K562 (cell line): Measurements from ENCODE around the gene TNRC6B. TPM values are rescaled to one million over a fixed set of nuclear protein-coding genes. Genes with fewer than 3 reads are reported as not detected.

Source experiments
- ATAC-seq: fragments of 200-7000 bp; cut with Tn5 transposase; 3 replicates; pipeline ENCODE4 v1.9.1; 2020; ENCODE audit warnings: moderate library complexity
- BruUV-seq: library from RNA; stranded (reverse); fragments of 400-500 nt; replicated peaks from 2 replicates; lab custom pipeline; 2021; lab: Mats Ljungman, UMichigan
- CTCF ChIA-PET: fragments of 300-600 bp; formaldehyde crosslinking; extraction: SDS; loops from one replicate; lab custom pipeline; 2021; ENCODE audit warnings: low intra/inter-chr PET ratio; lab: Yijun Ruan, JAX
- POLR2A ChIA-PET: fragments of 300-600, 350-650 bp; sonication (Branson Sonifier 250); formaldehyde crosslinking; extraction: SDS; loops from one replicate; lab custom pipeline; 2021; ENCODE audit warnings: antibody characterized with exemption, inconsistent platforms; lab: Yijun Ruan, JAX
- DNase-seq, 4 experiments: peaks; one replicate each; pipeline versions ENCODE4 v3.0.0 to v3.0.0-alpha.2; 2011 to 2018; ENCODE audit warnings: low spot score in 3 of 4, mixed read lengths in 3 of 4; ENCODE audit errors: extremely low read depth in 1 of 4
- FAIRE-seq: peaks from 2 replicates; lab custom pipeline; 2011; peaks lifted over from hg19 to GRCh38; lab: Jason Lieb, UNC
- H2AFZ ChIP-seq: 2 replicates; pipeline ENCODE4 v1.6.0; 2011; ENCODE audit warnings: low read depth, low read length, control low read depth, inconsistent platforms
- H3K27ac ChIP-seq: fragments of 200-600 bp; 3 replicates; pipeline ENCODE4 v1.8.0; 2011; ENCODE audit warnings: low read depth, mild to moderate bottlenecking, control low read depth, inconsistent platforms, low read length, moderate library complexity, mixed read lengths; ENCODE audit errors: extremely low read depth
- H3K27me3 ChIP-seq, 2 experiments: fragments of 300-600 bp in 1 of 2; 2 replicates in 1 of 2; 3 replicates in 1 of 2; pipeline versions ENCODE4 v1.6.0 to v1.8.0; 2011; ENCODE audit warnings: inconsistent platforms in 2 of 2, low read length in 2 of 2, mild to moderate bottlenecking in 1 of 2, mixed read lengths in 1 of 2, moderate library complexity in 1 of 2; ENCODE audit not compliant: control insufficient read depth in 2 of 2, insufficient read depth in 2 of 2
- H3K36me3 ChIP-seq: fragments of 300-600 bp; 3 replicates; pipeline ENCODE4 v1.8.0; 2011; ENCODE audit warnings: mild to moderate bottlenecking, low read length, inconsistent platforms; ENCODE audit not compliant: control insufficient read depth, insufficient read depth
- H3K4me1 ChIP-seq, 2 experiments: fragments of 200-600 bp in 1 of 2; replicated peaks in 1 of 2; 2 replicates in 1 of 2; 3 replicates in 1 of 2; pipeline versions ENCODE4 v1.5.1 to v1.8.0; 2011; ENCODE audit warnings: inconsistent platforms in 2 of 2, low read length in 2 of 2, mild to moderate bottlenecking in 1 of 2, mixed read lengths in 1 of 2, moderate library complexity in 1 of 2; ENCODE audit not compliant: control insufficient read depth in 2 of 2, insufficient read depth in 2 of 2
- H3K4me2 ChIP-seq: 2 replicates; pipeline ENCODE4 v1.6.1; 2011; ENCODE audit warnings: low read length, control low read depth, inconsistent platforms, mixed read lengths; ENCODE audit not compliant: insufficient read depth
- H3K4me3 ChIP-seq: fragments of 200-600 bp; sonication (generic), shearing (Covaris generic); 2 replicates; pipeline ENCODE4 v1.5.1; 2016; ENCODE audit warnings: control low read depth, inconsistent platforms
- H3K79me2 ChIP-seq: fragments of 200-600 bp; 3 replicates; pipeline ENCODE4 v1.8.0; 2011; ENCODE audit warnings: low read length, inconsistent platforms; ENCODE audit not compliant: control insufficient read depth, insufficient read depth
- H3K9ac ChIP-seq, 2 experiments: 2 replicates each; pipeline versions ENCODE4 v1.6.0 to v1.6.1; 2011; ENCODE audit warnings: low read depth in 2 of 2, low read length in 2 of 2, control low read depth in 1 of 2, inconsistent platforms in 1 of 2, mild to moderate bottlenecking in 1 of 2, mixed read lengths in 1 of 2; ENCODE audit not compliant: insufficient read depth in 1 of 2
- H3K9me1 ChIP-seq: one replicate; pipeline ENCODE4 v1.6.0; 2011; ENCODE audit warnings: inconsistent platforms, mild to moderate bottlenecking, low read length, moderate library complexity; ENCODE audit not compliant: control insufficient read depth, insufficient read depth
- H3K9me3 ChIP-seq: replicated peaks from 2 replicates; pipeline ENCODE4 v1.5.1; 2011; ENCODE audit warnings: low read depth, low read length, inconsistent platforms; ENCODE audit not compliant: control insufficient read depth, insufficient read depth
- H4K20me1 ChIP-seq: replicated peaks from 2 replicates; pipeline ENCODE4 v1.6.1; 2011; ENCODE audit warnings: low read length, inconsistent platforms, mixed read lengths; ENCODE audit not compliant: control insufficient read depth, insufficient read depth
- CEBPB ChIP-seq: fragments of 450-650 bp; IDR thresholded peaks from 2 replicates; pipeline ENCODE4 v1.6.1; 2016; ENCODE audit warnings: missing genetic modification characterization, missing compliant biosample characterization
- DPF2 ChIP-seq: fragments of 450-650 bp; IDR thresholded peaks from 2 replicates; pipeline ENCODE4 v1.6.1; 2016
- NFE2 ChIP-seq: IDR thresholded peaks from 2 replicates; pipeline ENCODE4 v1.6.1; 2014; ENCODE audit warnings: antibody characterized with exemption, low read depth
- NR3C1 ChIP-seq: sonication (generic); formaldehyde crosslinking; IDR thresholded peaks from 2 replicates; pipeline ENCODE4 v1.8.1; 2022; ENCODE audit warnings: missing genetic modification reagents
- ZC3H4 ChIP-seq: sonication (generic); formaldehyde crosslinking; IDR thresholded peaks from 2 replicates; pipeline ENCODE4 v1.9.0; 2021; ENCODE audit warnings: missing genetic modification reagents, borderline replicate concordance
- ZNF121 ChIP-seq: sonication (generic); formaldehyde crosslinking; conservative IDR thresholded peaks from 2 replicates; pipeline ENCODE4 v1.8.0; 2022; ENCODE audit warnings: missing genetic modification reagents
- ZNF311 ChIP-seq: fragments of 250-450 bp; sonication (Bioruptor Pico); IDR thresholded peaks from 2 replicates; pipeline ENCODE4 v1.4.0; 2020; ENCODE audit warnings: mild to moderate bottlenecking, moderate library complexity
- WGBS: fragments of 100-300 bp; shearing (Covaris generic); methylation state at CpG from one replicate; pipeline ENCODE4 v1.1.6; 2016; ENCODE audit warnings: low coverage, mixed read lengths; ENCODE audit not compliant: insufficient coverage; ENCODE audit errors: missing lambda C conversion rate; 5-methylcytosine and 5-hydroxymethylcytosine counted together
- in situ Hi-C: fragments of 300-500 bp; cut with MboI; formaldehyde crosslinking; loops from 4 replicates; pipeline ENCODE4 v1.15.0; 2018; ENCODE audit warnings: inconsistent platforms, mixed read lengths
- intact Hi-C: fragments of 100-400 bp; cut with micrococcal nuclease; formaldehyde crosslinking; loops from 2 replicates; pipeline ENCODE4 v1.14.2; 2022
- polyA plus RNA-seq, 8 experiments: library from polyadenylated mRNA; depleted of rRNA in 4 of 8; stranded (reverse) in 5 of 8; unstranded in 3 of 8; fragments of >200 nt; fragmentation: Nextera tagmentation in 2 of 8; fragmentation: Illumina TruSeq in 1 of 8; extraction: Ambion mirVana in 2 of 8; extraction: Trizol in 1 of 8; gene quantifications; 2 replicates each; pipeline versions ENCODE4 v1.2.1 to v1.2.3, GENCODE V29; 2011 to 2014; ENCODE audit warnings: inconsistent platforms in 1 of 8, missing spikeins in 1 of 8
- total RNA-seq, 7 experiments: library from RNA; depleted of rRNA in 6 of 7; stranded (reverse); fragments of >200 nt in 6 of 7; fragmentation: Illumina TruSeq in 2 of 7; extraction: Trizol in 2 of 7; gene quantifications; 2 replicates each; pipeline versions ENCODE4 v1.2.1 to v1.2.3, GENCODE V29; 2011 to 2021; ENCODE audit warnings: low replicate concordance in 1 of 7
- TF ChIP-seq, protein P1 (sequence below): IDR thresholded peaks from 2 replicates; pipeline ENCODE4 v1.6.1; 2014; ENCODE audit warnings: antibody characterized with exemption
- TF ChIP-seq, protein P2 (sequence below): fragments of 250-450 bp; sonication (Bioruptor Pico); IDR thresholded peaks from 2 replicates; pipeline ENCODE4 v1.5.0; 2022; ENCODE audit warnings: mild to moderate bottlenecking
- TF ChIP-seq, protein P3 (sequence below): IDR thresholded peaks from 2 replicates; pipeline ENCODE4 v1.6.1; 2011; ENCODE audit warnings: borderline replicate concordance, low read depth, mild to moderate bottlenecking, moderate library complexity, low read length; ENCODE audit not compliant: insufficient read depth, poor library complexity, severe bottlenecking

The TNRC6B gene
- total and polyA plus RNA-seq, 9 of the 15 experiments (the other 6 are each of a cell fraction or from before 2014, with no cell fraction given) = 0.96 to 18.8 (median 10.8) TPM

DNA sequence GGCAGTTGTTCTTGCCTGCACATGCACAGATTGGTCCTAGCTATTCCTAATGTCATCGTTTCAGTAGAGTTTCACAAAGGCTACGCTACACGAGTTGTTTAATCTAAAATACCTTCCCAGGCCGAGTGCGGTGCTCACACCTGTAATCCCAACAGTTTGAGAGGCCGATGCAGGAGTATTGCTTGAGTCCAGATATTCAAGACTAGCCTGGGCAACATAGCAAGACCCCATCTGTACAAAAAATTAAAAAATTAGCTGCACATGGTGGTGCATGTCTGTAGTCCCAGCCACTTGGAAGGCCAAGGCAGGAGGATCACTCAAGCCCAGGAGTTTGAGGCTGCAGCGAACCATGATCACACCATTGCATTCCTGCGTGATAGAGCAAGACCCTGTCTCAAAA is 56.2 kb downstream of the TNRC6B start:
- POLR2A ChIA-PET = no interaction called here
- no peak overlapping the region for H3K4me3 ChIP-seq
- no peak for DNase-seq
- no peak overlapping the region for H3K4me2 ChIP-seq
- intact Hi-C loops (no loop called here), in situ Hi-C loops (no loop called here)
- no peak for TF ChIP-seq NFE2
- TF ChIP-seq ZNF121 (CRISPR knock-in tag) = 0 out of 2 replicates have a peak, but pooled peaks have one; percentile 11
- H3K9ac ChIP-seq = no peak overlapping the region
- CTCF ChIA-PET = no interaction called here
- 91% methylated on average over 8 of the region's 8 CpGs for WGBS
- peaks cover 30% of the 10 kb centered on the region; the same call in 1 of the 3 replicates for H3K79me2 ChIP-seq
- peaks cover 9% of the 10 kb centered on the region; the same call in 1 of the 2 replicates for H4K20me1 ChIP-seq
- no peaks in the 10 kb centered on the region for H3K27me3 ChIP-seq
- FAIRE-seq = no peak
- H3K36me3 ChIP-seq = peaks cover 22% of the 10 kb centered on the region
- H3K4me1 ChIP-seq = no peaks in the 10 kb centered on the region; a peak in 2 of 5 replicates
- no peak for ATAC-seq
- peaks cover 5% of the 10 kb centered on the region for H3K9me1 ChIP-seq
- BruUV-seq = no TSS peak
- no peak overlapping the region for H3K27ac ChIP-seq
- no peaks in the 10 kb centered on the region for H3K9me3 ChIP-seq
- no peak overlapping the region for H2AFZ ChIP-seq

DNA sequence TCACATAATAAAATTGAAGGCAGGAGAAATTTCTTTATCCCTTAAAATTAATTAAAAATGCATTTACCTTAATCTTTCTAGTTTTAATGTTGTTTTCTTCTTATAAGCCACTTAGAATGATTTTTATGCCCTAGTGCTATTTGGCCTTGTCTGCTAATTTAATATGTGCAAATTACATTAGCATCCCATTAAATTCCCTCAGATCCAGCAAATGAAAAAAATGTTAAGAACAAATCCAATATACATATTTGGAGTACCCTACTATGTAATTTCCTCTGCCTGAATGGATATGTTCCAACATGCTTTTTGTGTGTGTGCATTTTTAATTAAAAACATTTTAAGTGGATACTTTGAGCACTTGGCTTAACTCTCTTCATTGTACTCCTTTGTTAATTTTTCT is 56.9 kb downstream of the TNRC6B start:
- FAIRE-seq = no peak
- Histone ChIP-seq H3K79me2 (peaks cover 29% of the 10 kb centered on the region; the same call in 2 of the 3 replicates), H3K36me3 (peaks cover 15% of the 10 kb centered on the region), H3K9ac (no peak overlapping the region), H3K9me1 (peaks cover 5% of the 10 kb centered on the region), H3K4me3 (no peak overlapping the region), H3K4me1 (no peaks in the 10 kb centered on the region; a peak in 2 of 5 replicates), H4K20me1 (peaks cover 15% of the 10 kb centered on the region; the same call in 1 of the 2 replicates), H2AFZ (no peak overlapping the region), H3K27ac (no peak overlapping the region), H3K9me3 (no peaks in the 10 kb centered on the region), H3K27me3 (no peaks in the 10 kb centered on the region), H3K4me2 (no peak overlapping the region)
- CTCF ChIA-PET = no interaction called here
- BruUV-seq = no TSS peak
- in situ Hi-C loops = no loop called here
- intact Hi-C loops = no loop called here
- no peak for DNase-seq
- no peak for ATAC-seq
- POLR2A ChIA-PET = no interaction called here
- TF ChIP-seq CEBPB = no peak
- TF ChIP-seq ZNF311 = no peak
- no peak for TF ChIP-seq NR3C1
- TF ChIP-seq, protein P1, sequence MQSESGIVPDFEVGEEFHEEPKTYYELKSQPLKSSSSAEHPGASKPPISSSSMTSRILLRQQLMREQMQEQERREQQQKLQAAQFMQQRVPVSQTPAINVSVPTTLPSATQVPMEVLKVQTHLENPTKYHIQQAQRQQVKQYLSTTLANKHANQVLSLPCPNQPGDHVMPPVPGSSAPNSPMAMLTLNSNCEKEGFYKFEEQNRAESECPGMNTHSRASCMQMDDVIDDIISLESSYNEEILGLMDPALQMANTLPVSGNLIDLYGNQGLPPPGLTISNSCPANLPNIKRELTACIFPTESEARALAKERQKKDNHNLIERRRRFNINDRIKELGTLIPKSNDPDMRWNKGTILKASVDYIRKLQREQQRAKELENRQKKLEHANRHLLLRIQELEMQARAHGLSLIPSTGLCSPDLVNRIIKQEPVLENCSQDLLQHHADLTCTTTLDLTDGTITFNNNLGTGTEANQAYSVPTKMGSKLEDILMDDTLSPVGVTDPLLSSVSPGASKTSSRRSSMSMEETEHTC = no peak
- no peak for TF ChIP-seq NFE2
- TF ChIP-seq DPF2 = no peak
- TF ChIP-seq, protein P2, sequence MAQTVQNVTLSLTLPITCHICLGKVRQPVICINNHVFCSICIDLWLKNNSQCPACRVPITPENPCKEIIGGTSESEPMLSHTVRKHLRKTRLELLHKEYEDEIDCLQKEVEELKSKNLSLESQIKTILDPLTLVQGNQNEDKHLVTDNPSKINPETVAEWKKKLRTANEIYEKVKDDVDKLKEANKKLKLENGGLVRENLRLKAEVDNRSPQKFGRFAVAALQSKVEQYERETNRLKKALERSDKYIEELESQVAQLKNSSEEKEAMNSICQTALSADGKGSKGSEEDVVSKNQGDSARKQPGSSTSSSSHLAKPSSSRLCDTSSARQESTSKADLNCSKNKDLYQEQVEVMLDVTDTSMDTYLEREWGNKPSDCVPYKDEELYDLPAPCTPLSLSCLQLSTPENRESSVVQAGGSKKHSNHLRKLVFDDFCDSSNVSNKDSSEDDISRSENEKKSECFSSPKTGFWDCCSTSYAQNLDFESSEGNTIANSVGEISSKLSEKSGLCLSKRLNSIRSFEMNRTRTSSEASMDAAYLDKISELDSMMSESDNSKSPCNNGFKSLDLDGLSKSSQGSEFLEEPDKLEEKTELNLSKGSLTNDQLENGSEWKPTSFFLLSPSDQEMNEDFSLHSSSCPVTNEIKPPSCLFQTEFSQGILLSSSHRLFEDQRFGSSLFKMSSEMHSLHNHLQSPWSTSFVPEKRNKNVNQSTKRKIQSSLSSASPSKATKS (CRISPR knock-in tag) = no peak
- TF ChIP-seq ZC3H4 = no peak
- TF ChIP-seq, protein P3, sequence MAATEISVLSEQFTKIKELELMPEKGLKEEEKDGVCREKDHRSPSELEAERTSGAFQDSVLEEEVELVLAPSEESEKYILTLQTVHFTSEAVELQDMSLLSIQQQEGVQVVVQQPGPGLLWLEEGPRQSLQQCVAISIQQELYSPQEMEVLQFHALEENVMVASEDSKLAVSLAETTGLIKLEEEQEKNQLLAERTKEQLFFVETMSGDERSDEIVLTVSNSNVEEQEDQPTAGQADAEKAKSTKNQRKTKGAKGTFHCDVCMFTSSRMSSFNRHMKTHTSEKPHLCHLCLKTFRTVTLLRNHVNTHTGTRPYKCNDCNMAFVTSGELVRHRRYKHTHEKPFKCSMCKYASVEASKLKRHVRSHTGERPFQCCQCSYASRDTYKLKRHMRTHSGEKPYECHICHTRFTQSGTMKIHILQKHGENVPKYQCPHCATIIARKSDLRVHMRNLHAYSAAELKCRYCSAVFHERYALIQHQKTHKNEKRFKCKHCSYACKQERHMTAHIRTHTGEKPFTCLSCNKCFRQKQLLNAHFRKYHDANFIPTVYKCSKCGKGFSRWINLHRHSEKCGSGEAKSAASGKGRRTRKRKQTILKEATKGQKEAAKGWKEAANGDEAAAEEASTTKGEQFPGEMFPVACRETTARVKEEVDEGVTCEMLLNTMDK = no peak
